HG02973 (cell line): Measurements from ENCODE around the gene KLF18.
"Not testable (repeated sequence)": the region's sequence is repeated elsewhere in the genome, so short reads cannot be mapped to it uniquely, and the experiment has no call there.

Experiments
- ATAC-seq: cut with Tn5 transposase; IDR thresholded peaks from one replicate; pipeline ENCODE4 v1.9.1; 2021; ENCODE audit warnings: moderate library complexity; ENCODE audit not compliant: unreplicated experiment

The KLF18 gene

GRCh38 chr1:44129616-44130500 is 11.6 kb downstream of the KLF18 start:
- ATAC-seq: no peak

DNA sequence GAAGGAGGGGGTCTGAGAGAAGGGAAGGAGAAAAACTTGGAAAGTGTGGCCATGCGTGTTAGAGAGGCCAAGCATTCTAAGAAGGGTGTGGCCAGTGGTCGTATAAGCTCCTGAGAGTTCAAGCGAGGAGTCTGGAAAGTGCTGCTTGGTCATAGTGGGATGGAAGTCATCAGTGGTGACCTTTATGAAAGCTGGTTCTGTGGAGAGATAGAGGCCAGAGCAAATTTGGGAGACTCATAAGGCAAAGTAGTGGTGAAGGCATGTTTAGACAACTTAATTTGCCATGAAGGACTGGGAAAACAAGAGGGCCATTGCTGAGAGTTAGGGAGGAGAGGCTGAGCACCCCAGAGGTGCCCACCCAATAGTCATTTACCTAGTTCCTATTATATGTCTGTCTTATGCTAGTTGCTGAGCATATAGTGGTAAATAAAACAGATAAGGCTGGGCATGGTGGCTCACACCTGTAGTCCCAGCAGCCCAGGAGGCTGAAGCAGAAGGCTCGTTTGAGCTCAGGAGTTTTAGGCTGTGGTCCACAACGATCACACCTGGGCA is 21.0 kb downstream of the KLF18 start:
- ATAC-seq: no peak

- no peak for ATAC-seq
Measured at GRCh38 chr1:44119525-44119924, 21.9 kb downstream of the KLF18 start.

- ATAC-seq: no peak
Measured at GRCh38 chr1:44118682-44119081, 22.7 kb downstream of the KLF18 start, which contains the start of gene KLF17. Gene KLF17 (plus strand): TSS chr1:44118821. CDS start chr1:44118908, 87 bp downstream.

DNA sequence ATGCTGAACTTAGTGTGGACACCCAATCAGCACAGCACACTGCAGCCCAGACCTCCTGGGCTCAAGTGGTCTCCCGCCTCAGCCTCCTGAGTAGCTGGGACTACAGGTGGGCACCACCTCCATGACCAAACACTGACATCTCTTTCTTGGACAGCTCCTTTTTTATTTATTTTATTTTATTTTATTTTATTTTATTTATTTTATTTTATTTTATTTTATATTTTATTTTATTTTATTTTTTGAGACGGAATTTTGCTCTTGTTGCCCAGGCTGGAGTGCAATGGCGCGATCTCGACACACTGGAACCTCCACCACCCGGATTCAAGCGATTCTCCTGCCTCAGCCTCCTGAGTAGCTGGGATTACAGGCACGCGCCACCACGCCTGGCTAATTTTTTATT is 24.2 kb downstream of the KLF18 start:
- not testable (repeated sequence) for ATAC-seq

- ATAC-seq: no peak
Measured at GRCh38 chr1:44114098-44114497, 27.3 kb downstream of the KLF18 start.

- ATAC-seq: no peak
Measured at GRCh38 chr1:44113095-44113609, 28.3 kb downstream of the KLF18 start.

DNA sequence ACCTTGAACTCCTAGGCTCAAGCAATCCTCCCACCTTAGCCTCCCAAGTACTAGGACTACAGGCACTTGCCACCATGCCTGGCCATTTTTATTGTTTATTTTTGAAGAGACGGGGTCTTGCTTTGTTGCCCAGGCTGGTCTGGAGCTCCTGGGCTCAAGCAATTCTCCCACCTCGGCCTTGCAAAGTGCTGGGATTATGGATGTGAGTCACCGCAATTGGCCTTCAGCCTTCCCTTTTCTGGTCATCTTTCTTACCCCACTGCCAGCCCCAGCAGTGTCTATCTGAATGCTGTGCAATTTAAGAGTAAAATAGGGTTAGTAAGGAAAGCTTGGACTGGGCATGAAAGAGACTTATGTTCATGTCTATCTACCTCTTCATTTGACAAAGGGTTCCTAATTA is 28.9 kb downstream of the KLF18 start:
- no peak for ATAC-seq

DNA sequence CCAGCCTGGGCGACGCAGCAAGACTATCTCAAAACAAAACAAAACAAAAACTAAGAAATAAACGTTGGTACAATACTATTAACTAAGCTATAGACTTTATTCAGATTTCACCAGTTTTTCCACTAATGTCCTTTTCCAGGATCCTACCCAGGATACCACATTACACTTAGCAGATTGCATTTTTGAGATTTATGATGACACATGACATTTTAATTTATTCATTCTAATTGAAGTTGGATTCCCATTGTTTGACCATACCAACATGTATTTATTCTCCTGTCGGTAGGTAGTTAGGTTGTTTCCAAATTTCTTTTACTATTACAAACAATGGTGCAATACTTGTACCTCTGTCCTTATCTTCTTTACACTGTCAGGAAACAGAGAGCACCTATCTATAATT is 29.6 kb downstream of the KLF18 start:
- no peak for ATAC-seq

DNA sequence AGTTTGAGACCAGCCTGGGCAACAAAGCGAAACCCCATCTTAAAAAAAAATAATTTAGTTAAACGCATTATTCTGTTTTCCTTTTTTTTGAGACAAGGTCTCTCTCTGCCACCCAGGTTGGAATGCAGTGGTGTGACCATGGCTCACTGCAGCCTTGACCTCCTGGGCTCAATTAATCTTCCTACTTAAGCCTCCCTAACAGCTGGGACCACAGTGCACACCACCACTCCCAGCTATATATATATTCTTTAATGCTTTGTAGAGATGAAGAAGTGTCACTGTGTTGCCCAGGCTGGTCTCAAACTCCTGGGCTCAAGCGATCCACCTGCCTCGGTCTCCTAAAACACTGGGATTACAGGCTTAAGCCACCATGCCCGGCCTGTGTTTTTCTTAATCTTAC is 30.5 kb downstream of the KLF18 start:
- no peak for ATAC-seq

DNA sequence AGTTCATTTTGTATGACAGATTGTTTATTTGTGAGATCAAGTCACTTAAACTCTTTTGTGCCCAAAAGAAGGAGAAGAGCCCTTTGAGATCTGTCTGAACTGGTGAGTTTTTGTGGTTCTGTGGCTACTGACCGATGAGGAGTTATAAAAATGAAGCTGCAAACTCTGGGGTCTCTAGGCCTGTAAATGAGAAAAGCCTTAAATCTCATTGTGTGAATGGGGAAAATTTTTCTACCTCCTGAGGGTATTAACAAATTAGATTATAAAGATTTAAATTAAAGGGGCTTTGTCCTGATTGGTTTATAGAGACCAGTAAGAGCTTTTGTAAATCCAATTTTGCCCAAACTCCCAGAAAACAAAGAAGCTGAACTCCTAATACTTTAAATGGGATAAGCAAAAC is 32.5 kb downstream of the KLF18 start:
- no peak for ATAC-seq

GRCh38 chr1:44108241-44108640 is 33.2 kb downstream of the KLF18 start:
- ATAC-seq: no peak

DNA sequence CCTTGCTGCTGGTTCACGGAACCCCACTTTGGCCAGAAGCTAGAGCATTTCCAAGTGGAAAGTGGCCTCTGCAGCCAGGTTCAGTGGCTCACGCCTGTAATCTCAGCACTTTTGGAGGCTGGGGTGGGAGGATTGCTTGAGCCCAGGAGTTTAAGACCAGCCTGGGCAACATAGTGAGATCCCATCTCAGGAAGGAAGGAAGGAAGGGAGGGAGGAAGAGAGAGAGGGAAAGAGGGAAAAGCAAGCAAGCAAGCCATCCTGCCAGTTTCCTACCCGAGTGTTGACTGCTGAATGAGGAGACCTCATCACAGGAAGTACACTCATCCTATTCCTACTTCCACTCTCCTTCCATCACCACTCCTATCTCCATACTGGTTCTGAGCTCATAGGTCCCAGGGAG is 35.6 kb downstream of the KLF18 start:
- no peak for ATAC-seq

DNA sequence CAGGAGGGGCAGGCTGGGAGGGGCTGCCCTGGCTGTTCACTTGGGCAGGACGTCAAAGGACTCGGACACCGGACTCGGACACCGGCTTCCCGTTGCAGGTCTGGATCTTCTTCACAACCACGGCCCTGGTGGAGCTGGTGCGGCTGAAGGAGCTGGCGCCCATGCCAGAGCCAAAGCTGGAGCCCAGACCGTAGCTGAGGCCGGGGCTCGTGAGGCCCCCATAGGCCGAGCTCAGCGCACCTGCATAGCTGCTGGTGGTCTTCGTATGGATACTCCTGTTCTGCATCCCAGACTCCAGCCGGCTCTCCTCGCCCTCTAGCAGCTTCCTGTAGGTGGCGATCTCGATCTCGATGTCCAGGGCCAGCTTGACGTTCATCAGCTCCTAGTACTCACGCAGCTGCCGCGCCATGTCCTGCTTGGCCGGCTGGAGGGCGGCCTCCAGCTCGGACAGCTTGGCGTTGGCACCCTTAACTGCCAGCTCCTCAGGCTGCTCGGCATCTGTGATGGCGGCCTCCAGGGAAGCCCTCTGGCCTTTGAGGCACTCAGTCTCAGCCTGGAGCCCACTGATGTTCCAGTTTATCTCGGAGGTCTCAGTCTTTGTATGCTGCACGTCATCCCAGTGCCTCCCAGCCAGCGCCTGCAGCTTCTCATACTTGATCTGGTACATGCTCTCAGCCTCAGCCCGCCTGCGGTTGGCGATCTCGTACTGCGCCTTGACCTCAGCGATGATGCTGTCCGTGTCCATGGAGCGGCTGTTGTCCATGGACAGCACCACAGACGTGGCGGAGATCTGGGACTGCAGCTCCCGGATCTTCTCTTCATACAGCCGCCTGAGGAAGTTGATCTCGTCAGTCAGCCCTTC is 37.9 kb downstream of the KLF18 start:
- no peak for ATAC-seq

DNA sequence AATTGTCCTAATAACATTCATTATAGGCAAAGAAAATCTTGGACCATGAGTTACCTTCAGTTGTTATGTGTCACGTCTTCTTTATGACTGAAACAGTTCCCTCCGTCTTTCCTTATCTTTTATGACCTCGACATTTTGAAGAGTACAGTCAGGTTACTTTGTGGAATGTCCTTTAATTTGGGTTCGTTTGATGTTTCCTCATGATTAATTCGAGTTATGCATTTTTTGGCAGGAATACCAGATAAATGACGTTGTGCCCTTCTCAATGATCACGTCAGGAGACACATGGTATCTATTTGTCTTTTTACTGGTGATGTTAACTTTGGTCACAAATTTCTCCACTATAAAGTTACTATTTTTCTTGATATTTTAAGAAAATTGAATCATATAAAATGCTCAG is 40.1 kb downstream of the KLF18 start:
- no peak for ATAC-seq

GRCh38 chr1:44100183-44100868 is 41.1 kb downstream of the KLF18 start:
- no peak for ATAC-seq

GRCh38 chr1:44094047-44094446 is 47.4 kb downstream of the KLF18 start:
- no peak for ATAC-seq

- ATAC-seq: no peak
Measured at GRCh38 chr1:44090429-44091252, 50.8 kb downstream of the KLF18 start.

GRCh38 chr1:44089371-44090048 is 51.9 kb downstream of the KLF18 start:
- no peak for ATAC-seq
